Breast epithelium (tissue), 4 donors: ENCODE measurements around the gene TANC1. TPM values are rescaled to one million over a fixed set of nuclear protein-coding genes. Genes with fewer than 3 reads are reported as not detected.

Source experiments
- DNase-seq, 2 donors: peaks; one replicate each; pipeline ENCODE4 v3.0.0-alpha.2; 2019; ENCODE audit warnings: low spot score in 2 of 2
- H3K27ac ChIP-seq, 2 donors: fragments of 200-600 bp; sonication (generic) in 1 of 2; one replicate each; pipeline ENCODE4 v1.5.1; 2016 to 2019; ENCODE audit warnings: mild to moderate bottlenecking in 1 of 2
- H3K27me3 ChIP-seq, 2 donors: fragments of 200-600 bp; sonication (generic) in 1 of 2; one replicate each; pipeline versions ENCODE4 v1.5.1 to v1.6.0; 2017 to 2019; ENCODE audit warnings: control low read depth in 1 of 2, mild to moderate bottlenecking in 1 of 2
- H3K36me3 ChIP-seq: fragments of 200-600 bp; one replicate; pipeline ENCODE4 v1.5.1; 2019
- H3K4me1 ChIP-seq, 2 donors: fragments of 200-600 bp; sonication (generic); one replicate each; pipeline ENCODE4 v1.5.1; 2016 to 2019; ENCODE audit warnings: control low read depth in 1 of 2
- H3K4me3 ChIP-seq, 3 donors: fragments of 200-600 bp; sonication (generic); 1 replicate in 2 of 3; 2 replicates in 1 of 3; pipeline ENCODE4 v1.5.1; 2016 to 2019; ENCODE audit warnings: mild to moderate bottlenecking in 3 of 3, moderate library complexity in 2 of 3
- H3K9me3 ChIP-seq, 2 donors: fragments of 200-600 bp; sonication (generic) in 1 of 2; one replicate each; pipeline ENCODE4 v1.5.1; 2016 to 2019; ENCODE audit warnings: control low read depth in 1 of 2
- POLR2A ChIP-seq: fragments of 450-650 bp; IDR thresholded peaks from one replicate; pipeline ENCODE4 v1.6.1; 2016; ENCODE audit warnings: antibody characterized with exemption, mild to moderate bottlenecking, moderate library complexity
- POLR2AphosphoS5 ChIP-seq, 3 donors: sonication (generic); formaldehyde crosslinking; IDR thresholded peaks; one replicate each; pipeline ENCODE4 v1.6.1; 2017; ENCODE audit warnings: antibody characterized with exemption in 3 of 3
- intact Hi-C: fragments of 100-400 bp; cut with DNase I; formaldehyde crosslinking; loops from one replicate; pipeline ENCODE4 v1.15.1; 2023; ENCODE audit warnings: low total_unique reads
- total RNA-seq, 3 donors: library from RNA; depleted of rRNA; stranded (reverse); fragments of >200 nt; gene quantifications; one replicate each; pipeline ENCODE4 v1.1.0, GENCODE V29; 2016
- TF ChIP-seq, protein P1 (sequence below), 3 donors: fragments of 450-650 bp; IDR thresholded peaks; one replicate each; pipeline ENCODE4 v1.5.1; 2016 to 2017; ENCODE audit warnings: antibody characterized with exemption in 3 of 3, mild to moderate bottlenecking in 3 of 3, moderate library complexity in 3 of 3

TANC1 gene
- total RNA-seq, 3 donors from 2014 or later, result 18.9 to 62.3 (median 58.4) TPM

- no peak overlapping the region for H3K27ac ChIP-seq
- no peak overlapping the region for H3K4me3 ChIP-seq
- TF ChIP-seq, protein P1, sequence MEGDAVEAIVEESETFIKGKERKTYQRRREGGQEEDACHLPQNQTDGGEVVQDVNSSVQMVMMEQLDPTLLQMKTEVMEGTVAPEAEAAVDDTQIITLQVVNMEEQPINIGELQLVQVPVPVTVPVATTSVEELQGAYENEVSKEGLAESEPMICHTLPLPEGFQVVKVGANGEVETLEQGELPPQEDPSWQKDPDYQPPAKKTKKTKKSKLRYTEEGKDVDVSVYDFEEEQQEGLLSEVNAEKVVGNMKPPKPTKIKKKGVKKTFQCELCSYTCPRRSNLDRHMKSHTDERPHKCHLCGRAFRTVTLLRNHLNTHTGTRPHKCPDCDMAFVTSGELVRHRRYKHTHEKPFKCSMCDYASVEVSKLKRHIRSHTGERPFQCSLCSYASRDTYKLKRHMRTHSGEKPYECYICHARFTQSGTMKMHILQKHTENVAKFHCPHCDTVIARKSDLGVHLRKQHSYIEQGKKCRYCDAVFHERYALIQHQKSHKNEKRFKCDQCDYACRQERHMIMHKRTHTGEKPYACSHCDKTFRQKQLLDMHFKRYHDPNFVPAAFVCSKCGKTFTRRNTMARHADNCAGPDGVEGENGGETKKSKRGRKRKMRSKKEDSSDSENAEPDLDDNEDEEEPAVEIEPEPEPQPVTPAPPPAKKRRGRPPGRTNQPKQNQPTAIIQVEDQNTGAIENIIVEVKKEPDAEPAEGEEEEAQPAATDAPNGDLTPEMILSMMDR (IDR thresholded peaks at IDR 0.05), result no peak
- no peak for TF ChIP-seq POLR2A
- no peak for TF ChIP-seq POLR2AphosphoS5 (IDR thresholded peaks at IDR 0.05)
- no peaks in the 10 kb centered on the region for H3K4me1 ChIP-seq
- H3K36me3 ChIP-seq, result no peaks in the 10 kb centered on the region
- H3K27me3 ChIP-seq, result no peaks in the 10 kb centered on the region
- no peaks in the 10 kb centered on the region for H3K9me3 ChIP-seq
- intact Hi-C loops, result loop anchor here (10.0 kb wide), 1 partner anchor 92 kb away; no protein-coding TSS in a partner anchor
- DNase-seq, result no peak
Observed at GRCh38 chr2:159126432-159127022, 158.1 kb downstream of the TANC1 start.

DNA sequence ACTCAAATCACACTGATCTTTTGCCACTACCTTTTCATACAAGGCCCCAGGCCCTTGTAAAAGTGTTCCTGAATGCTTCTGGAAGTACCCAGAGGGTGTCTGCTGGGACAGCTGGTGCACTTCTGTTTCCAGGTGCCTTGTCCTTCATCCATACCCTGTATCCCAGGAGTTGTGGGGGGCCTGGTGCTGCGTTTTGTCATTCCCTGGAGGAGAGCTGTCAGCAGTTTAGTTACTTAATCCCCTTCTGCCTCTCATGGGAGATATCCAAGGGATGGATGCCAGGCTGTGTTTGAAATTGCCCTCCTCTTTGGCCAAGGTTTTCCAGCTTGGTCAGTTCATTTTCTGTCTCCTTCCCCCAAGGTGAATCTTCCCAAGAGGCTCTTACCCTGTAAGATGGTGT, 159.8 kb downstream of the TANC1 start:
- no peaks in the 10 kb centered on the region for H3K27me3 ChIP-seq
- no peak overlapping the region for H3K27ac ChIP-seq
- no peak overlapping the region for H3K4me3 ChIP-seq
- no peak for DNase-seq
- TF ChIP-seq, protein P1 (IDR thresholded peaks at IDR 0.05), result no peak
- TF ChIP-seq POLR2A, result no peak
- TF ChIP-seq POLR2AphosphoS5 (IDR thresholded peaks at IDR 0.05), result no peak
- H3K9me3 ChIP-seq, result no peaks in the 10 kb centered on the region
- H3K4me1 ChIP-seq, result no peaks in the 10 kb centered on the region
- intact Hi-C loops, result loop anchor here (10.0 kb wide), 1 partner anchor 93 kb away; no protein-coding TSS in a partner anchor
- no peaks in the 10 kb centered on the region for H3K36me3 ChIP-seq

- DNase-seq, result no peak
- Histone ChIP-seq H3K4me1 (no peaks in the 10 kb centered on the region), H3K36me3 (no peaks in the 10 kb centered on the region), H3K27me3 (no peaks in the 10 kb centered on the region), H3K9me3 (no peaks in the 10 kb centered on the region), H3K4me3 (no peak overlapping the region), H3K27ac (no peak overlapping the region)
- TF ChIP-seq POLR2A, result no peak
- TF ChIP-seq, protein P1 (IDR thresholded peaks at IDR 0.05), result no peak
- TF ChIP-seq POLR2AphosphoS5 (IDR thresholded peaks at IDR 0.05), result no peak
- intact Hi-C loops, result loop anchor here (10.0 kb wide), 1 partner anchor 94 kb away; no protein-coding TSS in a partner anchor
Observed at GRCh38 chr2:159129269-159129668, 160.8 kb downstream of the TANC1 start.

- DNase-seq, result no peak
Observed at GRCh38 chr2:159129824-159130223, 161.4 kb downstream of the TANC1 start.

DNA sequence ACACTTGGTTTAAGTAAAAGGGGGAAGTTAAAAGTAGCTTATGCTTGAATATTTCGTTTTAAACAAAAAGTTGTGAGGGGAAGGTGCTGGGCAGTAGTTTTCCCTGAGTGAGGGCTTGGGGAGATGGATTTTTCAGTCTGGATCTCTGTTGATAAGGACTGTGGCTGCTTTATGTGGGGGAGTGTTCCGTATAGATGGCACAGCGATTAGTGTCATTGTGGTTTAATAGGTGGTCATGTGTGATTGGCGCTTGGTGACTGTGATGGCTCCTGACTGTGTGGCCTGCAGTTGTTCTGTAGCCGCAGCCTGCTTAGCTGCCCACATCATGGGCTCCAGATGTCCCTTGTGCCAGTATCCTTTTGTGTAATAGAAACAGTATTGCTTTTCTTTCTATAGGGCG, 161.9 kb downstream of the TANC1 start:
- no peaks in the 10 kb centered on the region for H3K36me3 ChIP-seq
- DNase-seq, result no peak
- no peak overlapping the region for H3K27ac ChIP-seq
- H3K9me3 ChIP-seq, result no peaks in the 10 kb centered on the region
- H3K27me3 ChIP-seq, result no peaks in the 10 kb centered on the region
- intact Hi-C loops, result loop anchor here (2.0 kb wide), 1 partner anchor 78 kb away; no protein-coding TSS in a partner anchor
- H3K4me3 ChIP-seq, result no peak overlapping the region
- TF ChIP-seq, protein P1 (IDR thresholded peaks at IDR 0.05), result no peak
- TF ChIP-seq POLR2AphosphoS5 (IDR thresholded peaks at IDR 0.05) (no peak), POLR2A (no peak)
- no peaks in the 10 kb centered on the region for H3K4me1 ChIP-seq

More at GRCh38 chr2:159129824-159130223, 161.4 kb downstream of the TANC1 start:
- intact Hi-C loops, result loop anchor here (2.0 to 10.0 kb wide), 2 partner anchors 77 to 95 kb away; no protein-coding TSS in a partner anchor
- H3K4me3 ChIP-seq, result no peak overlapping the region
- H3K27me3 ChIP-seq, result no peaks in the 10 kb centered on the region
- H3K4me1 ChIP-seq, result no peaks in the 10 kb centered on the region
- H3K9me3 ChIP-seq, result no peaks in the 10 kb centered on the region
- no peaks in the 10 kb centered on the region for H3K36me3 ChIP-seq
- TF ChIP-seq POLR2A, result no peak
- TF ChIP-seq POLR2AphosphoS5 (IDR thresholded peaks at IDR 0.05), result no peak
- TF ChIP-seq, protein P1 (IDR thresholded peaks at IDR 0.05), result no peak
- no peak overlapping the region for H3K27ac ChIP-seq
